ENCODE data around the gene SEL1L.
A peak's percentile ranks its signal among the peaks of the same experiment; 100 is the strongest.
"Not testable (repeated sequence)": the region's sequence is repeated elsewhere in the genome, so short reads cannot be mapped to it uniquely, and the experiment has no call there.

SEL1L gene

DNA sequence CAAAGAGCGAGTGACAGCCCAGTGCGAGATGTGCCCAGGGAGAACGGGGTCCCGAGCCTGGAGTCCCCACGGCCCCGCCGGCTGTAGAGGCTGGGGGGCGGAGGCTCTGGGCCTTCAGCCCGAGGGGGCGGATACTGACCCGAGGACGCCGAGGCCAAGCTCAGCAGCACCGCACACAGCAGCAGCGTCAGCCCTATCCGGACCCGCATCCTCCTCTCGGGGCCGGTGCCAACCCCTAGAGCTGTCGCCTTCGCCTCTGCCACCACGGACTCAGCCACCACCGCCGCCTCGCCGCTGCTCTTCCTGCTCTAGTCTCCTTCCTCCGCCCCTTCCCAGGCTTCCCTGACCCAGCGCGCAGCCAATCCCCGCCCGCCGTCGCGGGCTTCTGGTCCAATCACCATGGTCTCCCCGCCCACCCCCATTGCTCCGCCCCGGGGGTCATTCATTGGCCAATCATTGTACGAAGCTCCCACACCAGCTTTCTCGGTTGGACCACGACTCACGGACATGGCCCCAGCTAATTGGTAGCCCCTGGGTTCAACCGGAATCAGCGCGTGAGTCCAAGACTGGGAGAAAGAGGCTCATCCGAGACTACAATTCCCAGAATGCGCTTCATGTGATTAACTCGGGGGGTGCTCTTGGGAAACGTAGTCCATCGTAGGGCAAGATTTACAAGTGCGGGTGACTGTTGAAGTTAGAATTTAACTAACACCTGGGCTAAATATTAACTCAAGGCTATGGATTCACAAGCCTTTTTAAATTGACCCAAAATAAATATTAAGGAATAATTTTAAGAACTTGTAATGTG, at the start of gene SEL1L:
TSS of gene SEL1L (minus strand) at position 318 of the 808 bp plus-strand sequence. CDS start at position 209, 109 bp downstream.
- peak; percentile 99 for DNase-seq (ENCODE audit: low read depth)

DNA sequence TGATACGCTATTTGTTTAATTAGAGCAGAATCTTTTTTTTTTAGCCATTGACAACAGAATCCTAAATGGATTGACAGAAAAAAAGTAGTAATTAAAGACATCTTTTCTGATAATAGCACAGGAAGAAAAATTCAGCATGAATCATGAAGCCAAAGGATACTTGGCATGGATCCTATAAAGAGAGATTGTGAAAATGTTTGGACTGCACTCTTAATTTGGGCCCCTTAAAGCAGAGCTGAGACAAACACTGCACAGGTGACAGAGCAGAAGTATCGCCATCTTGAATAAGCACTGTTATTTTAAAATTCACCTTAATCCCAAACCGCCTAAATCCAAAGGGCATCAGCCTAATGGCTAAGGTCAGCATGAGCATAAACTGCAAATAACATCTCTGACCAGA, 48.8 kb upstream of the SEL1L start:
- DNase-seq (ENCODE audit: low read depth), result no peak

DNA sequence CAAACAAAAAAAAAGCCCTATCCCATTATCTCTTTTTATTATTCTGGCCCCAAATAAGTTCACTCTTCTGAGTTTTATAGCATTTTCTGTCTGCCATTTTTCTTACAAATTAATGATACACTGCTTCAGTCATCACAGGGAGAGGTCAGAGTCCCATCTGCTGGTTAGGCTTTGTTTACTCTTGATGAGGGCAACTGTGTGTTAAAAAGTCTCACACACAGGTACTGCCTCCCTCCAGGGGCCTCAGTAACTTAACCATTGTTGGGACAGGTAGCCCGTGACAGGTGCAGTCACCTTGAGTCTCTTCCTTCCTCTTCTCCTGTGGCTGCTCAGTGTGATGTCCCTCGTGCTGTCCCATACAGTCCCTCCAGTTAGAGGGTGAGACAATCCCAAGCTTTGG, 45.5 kb upstream of the SEL1L start:
- no peak for DNase-seq (ENCODE audit: low read depth)

DNA sequence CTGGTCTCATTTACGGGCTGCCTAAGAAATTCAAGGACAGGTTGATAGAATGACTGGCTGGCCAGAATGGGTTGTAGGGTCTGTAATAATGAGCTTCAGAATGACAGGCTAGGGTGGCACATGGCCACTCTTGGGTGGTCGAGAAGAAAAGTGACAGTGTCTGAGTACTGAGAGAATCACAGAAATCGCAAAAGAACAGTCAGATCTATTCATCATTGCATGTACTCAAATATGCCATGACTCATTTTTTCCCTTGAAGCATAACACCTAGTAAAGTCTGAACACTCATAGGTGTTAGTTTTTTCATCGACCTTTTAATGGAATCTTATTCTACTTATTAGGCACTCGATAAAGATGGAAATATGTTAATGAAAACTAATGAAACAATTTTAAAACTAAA, 37.8 kb upstream of the SEL1L start:
- DNase-seq (ENCODE audit: low read depth), result no peak

DNA sequence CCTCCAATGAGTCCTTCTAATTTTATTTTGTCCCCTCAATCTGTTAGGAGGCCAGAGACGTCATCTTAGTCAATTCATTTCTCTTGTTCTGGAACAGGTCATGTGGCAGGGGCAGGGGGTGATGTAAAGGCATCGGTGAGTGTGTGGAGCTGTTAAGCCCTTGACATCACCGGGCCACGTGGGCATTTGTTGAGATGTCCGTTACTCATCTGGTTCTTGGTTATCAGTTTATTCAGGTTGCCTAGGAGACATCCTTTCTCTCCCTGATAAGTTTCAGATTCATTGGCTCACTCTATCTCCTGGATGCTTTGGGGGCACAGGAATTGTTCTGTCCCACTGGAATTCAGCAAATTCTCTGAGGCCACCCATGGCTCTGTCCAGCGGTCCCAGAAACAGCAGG, 33.6 kb upstream of the SEL1L start:
- DNase-seq (ENCODE audit: low read depth), result no peak

DNA sequence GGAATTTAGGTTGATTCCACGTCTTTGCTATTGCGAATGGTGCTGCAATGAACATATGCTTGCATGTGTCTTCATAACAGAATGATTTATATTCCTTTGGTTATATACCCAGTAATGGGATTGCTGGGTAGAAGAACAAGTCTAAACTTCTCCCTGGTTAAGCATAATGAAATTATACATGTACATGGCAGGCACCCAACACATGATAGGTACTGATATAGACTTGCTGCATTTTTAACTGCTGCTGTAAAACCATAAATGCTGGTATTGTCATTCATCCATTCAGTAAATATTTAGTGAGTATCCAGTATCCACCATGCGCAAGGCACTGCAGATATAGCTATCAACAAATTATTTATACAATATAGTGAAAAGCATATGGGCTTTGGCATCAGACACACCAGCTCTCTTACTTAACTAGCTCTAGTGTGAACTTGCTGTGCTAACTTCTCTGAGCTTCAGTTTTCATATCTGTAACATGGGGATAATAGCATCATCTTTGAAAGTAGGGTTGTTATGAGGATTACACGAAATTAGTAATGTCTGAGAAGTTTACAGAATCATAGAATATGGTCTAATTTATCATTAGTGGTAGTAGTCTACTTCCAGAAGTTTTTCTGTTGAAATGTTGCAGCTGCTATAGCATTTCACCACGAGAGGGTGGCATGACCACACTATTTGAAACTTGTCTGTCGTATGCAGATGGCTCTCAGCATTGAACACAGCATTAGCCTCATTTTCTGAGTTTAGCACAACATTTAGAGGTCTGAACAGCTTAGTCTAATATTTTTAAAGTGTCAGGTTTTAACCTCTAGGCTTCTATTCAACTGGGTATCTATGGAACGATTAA, 32.0 kb upstream of the SEL1L start:
- DNase-seq (ENCODE audit: low read depth), result no peak

DNA sequence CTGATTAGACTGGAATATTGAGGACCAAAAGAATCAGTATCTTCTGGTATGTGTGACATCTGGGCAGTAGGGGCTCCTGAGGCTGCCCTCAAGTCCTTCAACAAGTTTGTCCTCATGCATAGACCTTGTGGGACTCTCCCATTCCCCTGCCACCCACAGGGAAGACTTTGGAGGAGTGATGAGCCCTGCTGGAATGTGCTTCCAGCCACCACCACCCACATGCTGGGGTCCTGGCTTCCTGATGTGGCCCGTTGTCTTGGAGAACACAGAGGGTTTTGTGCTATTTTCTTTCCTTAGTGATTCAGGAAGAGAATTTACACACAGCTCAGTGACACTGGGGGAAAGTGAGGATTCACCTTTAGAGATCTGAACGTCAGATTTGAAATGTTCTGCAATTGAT, 29.2 kb upstream of the SEL1L start:
- DNase-seq (ENCODE audit: low read depth), result no peak

DNA sequence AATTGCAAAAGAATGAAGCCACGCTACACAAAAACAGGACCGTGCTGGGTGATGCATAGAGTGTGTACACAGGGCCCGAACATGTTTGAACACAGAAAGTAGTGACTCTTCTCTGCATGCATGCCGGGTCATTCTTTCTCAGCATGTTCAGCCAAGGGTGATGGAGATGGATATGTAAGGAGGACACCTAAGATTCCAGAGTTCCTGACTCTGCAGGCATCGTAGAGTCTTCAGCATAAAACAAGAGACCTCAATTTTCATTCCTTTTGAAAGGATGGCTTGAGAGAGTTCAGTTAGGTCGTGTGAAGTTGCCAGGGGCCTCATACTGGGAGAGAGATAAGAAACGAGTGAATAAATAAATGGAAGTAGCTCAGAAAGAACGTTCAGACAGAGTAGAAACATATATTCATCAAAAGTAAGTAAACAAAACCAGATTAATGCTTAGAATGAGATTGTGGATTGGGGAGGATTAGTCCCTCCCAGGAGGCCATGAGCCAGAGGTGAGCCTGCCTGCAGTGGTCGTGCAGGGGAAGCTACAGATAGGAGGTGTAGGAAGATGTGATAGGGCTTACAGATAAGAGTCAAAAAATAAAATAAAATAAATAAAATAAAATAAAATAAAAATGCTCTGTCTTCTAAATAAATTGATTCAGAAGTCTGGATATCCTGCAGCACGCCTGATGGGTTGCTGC, 27.6 kb upstream of the SEL1L start:
- no peak for DNase-seq (ENCODE audit: low read depth)

DNA sequence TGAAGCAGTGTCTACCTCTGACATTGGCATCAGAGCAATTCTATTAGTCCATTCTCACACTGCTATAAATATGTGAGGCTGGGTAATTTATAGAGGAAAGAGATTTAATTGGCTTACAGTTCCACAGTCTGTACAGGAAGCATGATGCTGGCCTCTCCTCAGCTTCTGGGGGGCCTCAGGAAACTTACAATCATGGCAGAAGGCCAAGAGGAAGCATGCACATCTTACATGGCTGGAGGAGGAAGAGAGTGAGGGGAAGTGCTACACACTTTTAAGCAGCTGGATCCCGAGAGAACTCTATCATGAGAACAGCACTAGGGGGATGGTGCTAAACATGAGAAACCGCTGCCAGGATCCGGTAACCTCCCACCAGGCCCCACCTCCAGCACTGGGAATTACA, 25.7 kb upstream of the SEL1L start:
- DNase-seq (ENCODE audit: low read depth), result no peak

DNA sequence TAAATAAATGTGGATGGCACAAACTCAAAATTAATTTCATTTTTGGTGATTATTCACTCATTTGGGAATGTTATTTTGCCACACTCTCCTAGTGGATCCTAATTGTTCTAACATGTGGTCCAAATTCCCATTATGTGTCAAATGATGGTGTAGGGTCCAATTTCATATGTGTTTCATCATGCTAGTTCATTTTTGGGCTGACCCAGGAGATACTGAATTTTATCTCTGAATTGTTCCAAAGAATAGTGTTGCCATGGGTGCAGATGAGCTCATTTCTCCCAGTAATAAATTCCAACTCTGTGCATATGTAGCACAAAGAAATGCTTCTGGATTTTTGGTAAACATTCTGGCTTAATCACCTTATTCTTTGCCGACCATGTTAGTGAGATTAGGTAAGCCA, 23.5 kb upstream of the SEL1L start:
- DNase-seq (ENCODE audit: low read depth), result no peak

DNA sequence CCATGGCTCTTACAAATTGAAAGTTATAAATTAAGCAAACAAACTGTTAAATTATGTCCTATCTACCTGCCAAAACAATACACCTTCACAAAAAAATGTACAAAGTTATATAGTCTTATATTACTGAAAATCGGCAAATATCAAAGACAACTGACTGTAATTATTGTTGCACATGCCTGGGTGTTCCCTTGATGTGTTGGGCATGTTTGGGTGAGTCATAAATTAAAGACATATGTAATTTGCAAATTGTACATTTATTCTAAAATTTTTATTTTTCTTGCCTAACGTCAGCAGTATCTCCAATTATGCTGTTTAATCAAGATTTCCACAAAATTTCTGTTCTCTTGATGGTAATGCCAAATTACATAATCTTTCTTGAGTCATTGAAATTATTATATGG, 22.0 kb upstream of the SEL1L start:
- no peak for DNase-seq (ENCODE audit: low read depth)

DNA sequence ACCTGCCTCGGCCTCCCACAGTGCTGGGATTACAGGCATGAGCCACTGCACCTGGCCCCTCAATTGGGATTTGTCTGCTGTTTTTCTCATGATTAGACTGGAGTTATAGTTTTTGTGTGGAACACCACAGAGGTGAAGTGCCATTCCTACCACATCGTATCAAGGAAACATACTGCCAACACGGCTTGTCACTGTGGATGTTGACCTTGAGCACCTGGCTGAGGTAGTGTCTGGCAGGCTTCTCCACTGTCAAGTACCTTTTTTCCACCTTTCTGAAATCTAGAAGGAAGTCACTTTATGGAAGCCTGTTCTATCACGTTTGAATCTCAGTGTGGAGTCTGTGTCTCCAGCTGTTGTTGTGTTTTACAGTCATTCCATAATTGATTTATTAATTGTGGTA, 21.4 kb upstream of the SEL1L start:
- DNase-seq (ENCODE audit: low read depth), result no peak

DNA sequence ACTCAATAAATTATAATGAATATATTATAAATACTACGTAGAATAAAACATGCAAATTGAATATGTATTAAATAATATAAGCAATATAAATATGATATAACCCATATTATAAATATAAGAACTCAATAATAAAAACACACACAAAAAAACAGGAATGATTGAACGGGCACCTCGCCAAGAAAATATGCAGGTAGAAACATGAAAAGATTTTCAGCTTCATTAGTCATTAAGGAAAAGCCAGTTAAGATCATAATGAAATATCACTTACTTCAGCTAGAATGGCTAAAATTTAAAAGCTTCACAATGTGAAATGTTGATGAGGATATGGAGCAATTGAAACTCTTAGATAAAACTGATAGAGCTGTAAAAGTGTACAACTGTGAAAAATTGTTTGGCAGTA, 17.8 kb upstream of the SEL1L start:
- DNase-seq (ENCODE audit: low read depth), result no peak

DNA sequence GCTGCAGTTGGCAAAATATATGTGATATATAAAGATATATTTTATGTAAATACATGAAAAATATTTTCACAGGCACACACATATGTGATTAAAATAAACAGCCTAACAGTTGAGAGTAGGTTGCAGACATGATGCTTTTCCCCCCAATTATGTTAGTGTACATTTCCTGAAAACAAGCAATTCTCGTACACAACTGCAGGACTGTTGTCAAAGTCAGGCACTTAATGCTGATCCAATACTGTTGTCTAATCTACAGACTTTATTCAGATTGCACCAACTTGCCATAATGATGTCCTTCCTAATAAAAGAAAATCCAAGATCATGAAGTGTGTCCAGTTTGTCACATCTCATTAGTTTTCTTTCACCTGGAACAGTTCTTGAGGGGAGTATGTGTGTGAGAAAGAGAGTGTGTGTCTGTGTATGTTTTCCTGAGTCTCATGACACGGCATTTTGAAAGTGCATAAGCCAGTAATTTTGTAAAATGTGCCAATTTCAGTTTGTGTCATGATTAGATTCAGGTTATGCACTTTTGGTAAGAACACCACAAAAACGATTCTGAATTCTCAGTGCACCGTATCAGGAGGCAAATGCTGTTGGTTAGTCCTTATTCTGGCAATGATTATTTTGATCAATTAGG, 16.5 kb upstream of the SEL1L start:
- DNase-seq (ENCODE audit: low read depth), result no peak

DNA sequence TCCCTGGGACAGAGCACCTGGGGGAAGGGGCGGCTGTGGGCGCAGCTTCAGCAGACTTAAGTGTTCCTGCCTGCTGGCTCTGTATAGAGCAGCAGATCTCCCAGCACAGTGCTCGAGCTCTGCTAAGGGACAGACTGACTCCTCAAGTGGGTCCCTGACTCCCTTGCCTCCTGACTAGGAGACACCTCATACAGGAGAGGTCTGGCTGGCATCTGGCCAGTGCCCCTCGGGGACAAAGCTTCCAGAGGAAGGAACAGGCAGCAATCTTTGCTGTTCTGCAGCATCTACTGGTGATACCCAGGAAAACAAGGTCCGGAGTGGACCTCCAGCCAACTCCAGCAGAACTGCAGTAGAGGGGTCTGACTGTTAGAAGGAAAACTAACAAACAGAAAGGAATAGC, 7.6 kb upstream of the SEL1L start:
- DNase-seq (ENCODE audit: low read depth), result not testable (repeated sequence)

DNA sequence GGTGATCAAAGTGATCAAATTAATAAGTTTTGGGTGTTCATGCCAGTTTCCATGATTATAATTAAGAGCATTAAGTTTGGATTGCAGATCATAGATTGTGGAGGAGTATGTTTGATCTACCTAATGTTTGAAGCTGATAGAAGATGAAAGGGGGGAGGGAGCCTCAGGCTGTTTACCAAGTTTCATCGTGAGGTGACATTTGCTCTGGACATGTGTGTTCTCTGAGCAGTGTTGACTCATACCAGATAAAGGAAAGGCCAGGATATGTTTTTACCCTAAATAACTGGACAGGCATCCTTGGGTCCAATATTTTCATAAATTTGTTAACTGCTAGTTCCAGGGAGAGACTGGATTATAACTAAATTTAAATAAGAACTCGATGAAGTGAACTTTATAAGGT, 3.5 kb upstream of the SEL1L start:
- DNase-seq (ENCODE audit: low read depth), result no peak

DNA sequence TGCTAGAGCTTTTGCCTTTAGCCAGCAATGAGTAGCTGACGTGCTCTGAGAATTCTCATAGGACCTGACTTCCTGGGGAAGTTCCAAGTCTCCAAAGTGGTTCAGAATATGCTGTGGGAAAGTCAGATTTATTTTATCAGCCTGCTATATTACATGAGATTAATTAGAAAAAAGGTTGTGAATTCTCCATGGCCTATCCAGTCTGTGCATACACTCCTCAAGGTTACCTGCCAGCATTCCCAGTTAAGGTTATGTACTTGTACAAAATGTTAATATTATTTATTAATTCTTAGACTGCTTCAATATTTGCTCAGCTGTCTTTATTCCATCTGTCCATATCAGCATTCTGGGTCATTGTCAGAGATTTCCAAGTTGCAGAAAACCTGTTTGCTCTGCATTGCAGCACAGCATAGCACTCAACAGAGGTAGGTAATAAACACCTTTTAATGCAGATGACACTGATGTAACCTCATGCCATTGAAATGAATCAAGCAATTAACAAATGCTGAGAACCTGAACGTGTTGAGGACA, 2.7 kb upstream of the SEL1L start:
- no peak for DNase-seq (ENCODE audit: low read depth)

DNA sequence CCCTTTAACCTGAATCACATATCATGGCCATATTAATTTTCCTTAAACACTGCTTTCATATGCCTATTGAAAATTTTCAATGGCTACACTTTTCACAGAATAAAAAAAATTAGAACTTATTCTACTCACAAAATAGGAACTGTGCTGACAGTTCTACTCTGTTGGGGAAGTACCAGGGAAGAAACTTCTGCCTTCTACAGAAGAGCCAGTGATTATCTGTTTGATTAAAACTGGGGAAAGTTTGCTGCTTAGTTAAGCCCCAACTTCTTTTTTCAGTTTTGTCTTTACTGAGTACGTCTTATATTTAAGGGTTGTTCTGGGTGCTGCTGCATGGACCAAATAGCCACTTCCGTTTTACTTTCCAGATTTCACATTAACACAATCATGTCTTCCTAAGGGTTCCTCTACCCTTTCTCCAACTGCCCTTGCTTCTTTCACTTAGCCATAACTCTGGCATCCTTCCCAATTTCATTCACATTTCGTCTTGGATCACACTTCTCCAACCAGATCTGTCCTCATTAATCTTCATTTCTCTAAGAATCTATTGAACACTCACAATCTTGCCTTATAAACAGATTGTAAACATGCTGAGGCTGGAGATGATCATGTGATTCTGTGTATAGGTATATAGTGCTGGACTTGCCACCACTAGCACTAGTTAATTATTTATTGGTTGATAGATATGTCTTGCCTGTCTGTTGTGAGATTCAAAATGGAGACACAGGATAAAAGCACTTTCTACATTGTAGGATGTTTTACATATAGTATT, 1.9 kb upstream of the SEL1L start:
- DNase-seq (ENCODE audit: low read depth), result no peak

DNA sequence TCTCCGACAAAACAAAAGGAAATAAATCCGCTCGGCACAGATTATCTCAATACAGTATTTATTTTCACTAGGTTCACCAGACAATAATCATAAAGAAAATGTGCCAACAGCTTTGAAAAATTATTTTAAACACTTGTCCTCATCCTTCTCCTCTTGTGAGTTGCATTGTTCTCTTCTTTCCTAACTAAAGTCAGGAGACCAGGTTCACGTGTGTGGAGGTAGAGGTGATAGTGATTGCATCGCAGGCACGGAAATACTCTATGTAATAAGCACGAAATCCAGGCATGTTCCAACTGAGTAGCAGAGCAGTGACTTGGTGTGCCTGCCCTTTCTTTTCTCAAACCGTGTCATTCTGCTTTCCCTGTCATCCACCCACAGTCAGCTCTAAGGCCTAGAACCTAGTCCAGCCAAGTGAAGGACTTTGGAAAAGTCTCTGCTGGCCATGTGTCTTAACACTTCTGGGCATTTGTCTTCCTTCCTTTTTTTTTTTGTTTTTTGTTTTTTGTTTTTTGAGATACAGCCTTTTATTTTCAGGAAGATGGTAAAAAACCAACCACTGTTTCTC, 939 bp upstream of the SEL1L start:
- DNase-seq (ENCODE audit: low read depth), result no peak

DNA sequence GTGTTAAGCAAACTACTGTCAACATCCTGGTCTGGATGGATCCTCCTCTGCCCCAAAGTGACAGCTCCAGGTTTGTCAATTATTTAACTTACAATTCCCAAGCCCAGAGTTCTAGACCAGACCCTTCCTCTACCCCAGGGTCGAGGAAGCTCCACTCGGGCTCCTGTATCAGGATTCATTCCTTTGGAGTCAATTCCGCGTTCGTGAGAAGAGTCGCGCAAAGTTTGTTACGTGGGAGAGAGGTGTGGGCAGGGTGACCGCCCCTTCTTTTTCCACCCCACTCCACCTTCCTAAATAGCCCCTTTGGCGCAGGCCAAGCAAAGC, 479 bp downstream of the SEL1L start:
- no peak for DNase-seq (ENCODE audit: low read depth)

DNA sequence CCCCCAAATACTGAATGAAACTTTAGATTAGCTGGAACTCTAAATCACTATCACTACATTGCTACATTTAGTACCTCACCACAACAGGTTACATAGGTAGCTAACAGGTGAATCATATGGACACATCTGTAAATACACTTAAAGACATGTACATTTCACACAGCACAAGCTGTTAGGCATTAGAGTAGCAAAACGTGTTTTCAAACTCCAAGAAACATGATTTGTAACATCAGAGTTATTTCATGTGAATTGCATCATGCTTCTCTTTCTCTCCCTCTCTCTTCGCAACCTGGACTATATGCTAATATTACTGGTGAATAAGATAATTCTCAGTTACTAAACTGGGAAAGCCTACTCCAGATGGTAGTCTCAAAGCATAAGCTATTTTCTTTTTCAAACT, 4.3 kb downstream of the SEL1L start:
- DNase-seq (ENCODE audit: low read depth), result no peak
